Spinal cord (tissue), 10 donors: ENCODE measurements around the gene MCM9. TPM values are rescaled to one million over a fixed set of nuclear protein-coding genes. Genes with fewer than 3 reads are reported as not detected.

ENCODE experiments used
- DNase-seq, 6 donors: peaks; one replicate each; pipeline versions ENCODE4 v3.0.0 to v3.0.0-alpha.2; 2013 to 2015; ENCODE audit warnings: low spot score in 6 of 6, low read depth in 4 of 6
- H3K27ac ChIP-seq: one replicate; pipeline ENCODE4 v1.5.1; 2013; ENCODE audit warnings: low read depth, low read length, control low read depth
- H3K27me3 ChIP-seq: one replicate; pipeline ENCODE4 v1.6.1; 2013; ENCODE audit warnings: low read length; ENCODE audit not compliant: control insufficient read depth, insufficient read depth
- H3K36me3 ChIP-seq: one replicate; pipeline ENCODE4 v1.6.1; 2013; ENCODE audit warnings: low read length; ENCODE audit not compliant: control insufficient read depth, insufficient read depth
- H3K4me1 ChIP-seq: one replicate; pipeline ENCODE4 v1.6.1; 2013; ENCODE audit warnings: low read length; ENCODE audit not compliant: control insufficient read depth, insufficient read depth
- H3K4me3 ChIP-seq: one replicate; pipeline ENCODE4 v1.5.1; 2013; ENCODE audit warnings: low read depth, low read length, control low read depth
- H3K9me3 ChIP-seq: one replicate; pipeline ENCODE4 v1.6.1; 2013; ENCODE audit warnings: low read length; ENCODE audit not compliant: control insufficient read depth, insufficient read depth
- WGBS: methylation state at CpG from one replicate; pipeline ENCODE4 v1.1.5; 2013; ENCODE audit warnings: missing lambda C conversion rate; ENCODE audit not compliant: insufficient coverage; 5-methylcytosine and 5-hydroxymethylcytosine counted together
- polyA plus RNA-seq, 2 donors: library from polyadenylated mRNA; unstranded; fragments of 120-200 nt; gene quantifications; one replicate each; pipeline ENCODE4 v1.2.1, GENCODE V29; 2013; ENCODE audit not compliant: insufficient read length in 2 of 2
- total RNA-seq, 2 donors: library from RNA; depleted of rRNA in 1 of 2; stranded (reverse); fragments of 120-200 nt in 1 of 2; fragments of >200 nt in 1 of 2; gene quantifications; one replicate each; pipeline versions ENCODE4 v1.2.3 to v1.2.4, GENCODE V29; 2013 to 2014
- donor health status: healthy.

The MCM9 gene
- total and polyA plus RNA-seq, 4 donors: 11.2 to 16.8 (median 14.5) TPM

- WGBS: 38% methylated on average over 2 of the region's 6 CpGs
- Histone ChIP-seq H3K36me3 (peaks cover 3% of the 10 kb centered on the region), H3K9me3 (no peaks in the 10 kb centered on the region), H3K27me3 (no peaks in the 10 kb centered on the region), H3K27ac (no peak overlapping the region), H3K4me3 (no peak overlapping the region), H3K4me1 (peaks cover 4% of the 10 kb centered on the region)
- no peak for DNase-seq
Measured at GRCh38 chr6:118899948-118900347, 35.0 kb downstream of the MCM9 start.

GRCh38 chr6:118897386-118897785 is 37.6 kb downstream of the MCM9 start:
- no peak for DNase-seq
- Histone ChIP-seq H3K27ac (no peak overlapping the region), H3K27me3 (no peaks in the 10 kb centered on the region), H3K4me1 (peaks cover 4% of the 10 kb centered on the region), H3K9me3 (no peaks in the 10 kb centered on the region), H3K36me3 (peaks cover 3% of the 10 kb centered on the region), H3K4me3 (no peak overlapping the region)

- H3K4me1 ChIP-seq: peaks cover 4% of the 10 kb centered on the region
- no peak overlapping the region for H3K4me3 ChIP-seq
- no peaks in the 10 kb centered on the region for H3K27me3 ChIP-seq
- H3K36me3 ChIP-seq: peaks cover 3% of the 10 kb centered on the region
- 19% methylated on average over 2 of the region's 5 CpGs for WGBS
- peak in 2 of 6 donors; percentile 43 to 67 for DNase-seq
- no peaks in the 10 kb centered on the region for H3K9me3 ChIP-seq
- peak overlapping the region; percentile 25 for H3K27ac ChIP-seq
Measured at GRCh38 chr6:118896339-118897136, 38.4 kb downstream of the MCM9 start.

- no peaks in the 10 kb centered on the region for H3K27me3 ChIP-seq
- peak overlapping the region; percentile 96 for H3K4me3 ChIP-seq
- H3K4me1 ChIP-seq: peaks cover 4% of the 10 kb centered on the region
- H3K9me3 ChIP-seq: no peaks in the 10 kb centered on the region
- WGBS: no CpG with 5 or more reads among the region's 2 CpGs
- H3K36me3 ChIP-seq: peaks cover 3% of the 10 kb centered on the region
- no peak for DNase-seq
- H3K27ac ChIP-seq: no peak overlapping the region
Measured at GRCh38 chr6:118895859-118896258, 39.1 kb downstream of the MCM9 start.

- H3K9me3 ChIP-seq: no peaks in the 10 kb centered on the region
- no CpG with 5 or more reads among the region's 11 CpGs for WGBS
- H3K4me1 ChIP-seq: peaks cover 4% of the 10 kb centered on the region
- DNase-seq: no peak
- H3K36me3 ChIP-seq: peaks cover 3% of the 10 kb centered on the region
- H3K27me3 ChIP-seq: no peaks in the 10 kb centered on the region
- H3K4me3 ChIP-seq: peak overlapping the region; percentile 96
- H3K27ac ChIP-seq: peak overlapping the region; percentile 98
Measured at GRCh38 chr6:118895261-118895560, 39.7 kb downstream of the MCM9 start.

GRCh38 chr6:118894425-118895260 is 40.3 kb downstream of the MCM9 start:
- Histone ChIP-seq H3K9me3 (no peaks in the 10 kb centered on the region), H3K36me3 (peaks cover 3% of the 10 kb centered on the region), H3K27me3 (no peaks in the 10 kb centered on the region), H3K4me3 (peak overlapping the region; percentile 96), H3K27ac (peak overlapping the region; percentile 98), H3K4me1 (peaks cover 4% of the 10 kb centered on the region)
- DNase-seq: peak in 5 of 6 donors; percentile 43 to 86 (median 62)
- under 1% methylated on average over 98 of the region's 102 CpGs for WGBS

- H3K4me1 ChIP-seq: peaks cover 4% of the 10 kb centered on the region
- H3K4me3 ChIP-seq: peak within 1 kb of the TSS; percentile 96
- WGBS: 0% methylated on average over 49 of the region's 51 CpGs
- peaks cover 3% of the 10 kb centered on the region for H3K36me3 ChIP-seq
- DNase-seq: peak; percentile 94 to 100 (median 98)
- H3K27me3 ChIP-seq: no peaks in the 10 kb centered on the region
- H3K9me3 ChIP-seq: no peaks in the 10 kb centered on the region
- H3K27ac ChIP-seq: peak within 1 kb of the TSS; percentile 98
Measured at GRCh38 chr6:118893807-118894424, 41.0 kb downstream of the MCM9 start, which contains the start of gene ASF1A. TSS of gene ASF1A (plus strand) at chr6:118894152. CDS start at chr6:118894414, 262 bp downstream.

GRCh38 chr6:118893064-118893806 is 41.7 kb downstream of the MCM9 start:
- peaks cover under 1% of the 10 kb centered on the region for H3K36me3 ChIP-seq
- DNase-seq: peak in 4 of 6 donors; percentile 68 to 96 (median 84)
- peak overlapping the region; percentile 96 for H3K4me3 ChIP-seq
- H3K27me3 ChIP-seq: no peaks in the 10 kb centered on the region
- peak overlapping the region; percentile 97 for H3K27ac ChIP-seq
- 8% methylated on average over 12 of the region's 18 CpGs for WGBS
- H3K9me3 ChIP-seq: no peaks in the 10 kb centered on the region
- peaks cover 4% of the 10 kb centered on the region for H3K4me1 ChIP-seq
